Ovary (tissue), 3 donors: Measurements from ENCODE around the gene EXOSC5.

Source experiments
- CTCF ChIP-seq, 3 donors: fragments of 450-650 bp in 2 of 3; fragments of 200-600 bp in 1 of 3; IDR thresholded peaks; one replicate each; pipeline versions ENCODE4 v1.5.1 to v1.8.0; 2016 to 2022; ENCODE audit warnings: antibody characterized with exemption in 3 of 3, mild to moderate bottlenecking in 1 of 3
- EP300 ChIP-seq: sonication (generic); formaldehyde crosslinking; IDR thresholded peaks from one replicate; pipeline ENCODE4 v1.6.1; 2017; ENCODE audit warnings: antibody characterized with exemption
- donor health status: DM: no; HTN: no; CAD: no.

- TF ChIP-seq EP300 (no peak), CTCF (IDR thresholded peaks at IDR 0.05) (no peak)
These were observed 27.4 kb upstream of the EXOSC5 start for GRCh38 chr19:41424335-41425173.
